Stimulated activated CD8-positive, alpha-beta memory T cell treated with anti-CD3 and anti-CD28 coated beads, Interleukin-4, amount 100 ng/mL, for 24 hours (primary cell): ENCODE results near the gene TBL1XR1.

Experiments used
- DNase-seq: peaks from one replicate; pipeline ENCODE4 v3.0.0-alpha.2; 2020; ENCODE audit warnings: low read depth

The TBL1XR1 gene

GRCh38 chr3:177107461-177108239, 89.6 kb downstream of the TBL1XR1 start:
- no peak for DNase-seq

- DNase-seq = no peak
Observed at GRCh38 chr3:177106594-177106993, 90.7 kb downstream of the TBL1XR1 start.

GRCh38 chr3:177106184-177106583, 91.1 kb downstream of the TBL1XR1 start:
- DNase-seq = no peak

GRCh38 chr3:177105623-177106022, 91.7 kb downstream of the TBL1XR1 start:
- no peak for DNase-seq

GRCh38 chr3:177104299-177104992, 92.8 kb downstream of the TBL1XR1 start:
- no peak for DNase-seq

GRCh38 chr3:177102553-177102952, 94.7 kb downstream of the TBL1XR1 start:
- DNase-seq = no peak

GRCh38 chr3:177098551-177098950, 98.7 kb downstream of the TBL1XR1 start:
- no peak for DNase-seq

- no peak for DNase-seq
Observed at GRCh38 chr3:177096615-177097014, 100.7 kb downstream of the TBL1XR1 start.

- no peak for DNase-seq
Observed at GRCh38 chr3:177093966-177094365, 103.3 kb downstream of the TBL1XR1 start.

- no peak for DNase-seq
Observed at GRCh38 chr3:177089901-177090300, 107.4 kb downstream of the TBL1XR1 start.

- no peak for DNase-seq
Observed at GRCh38 chr3:177089110-177089509, 108.2 kb downstream of the TBL1XR1 start.

GRCh38 chr3:177085794-177086193, 111.5 kb downstream of the TBL1XR1 start:
- DNase-seq = no peak

GRCh38 chr3:177084616-177085015, 112.7 kb downstream of the TBL1XR1 start:
- no peak for DNase-seq

- no peak for DNase-seq
Observed at GRCh38 chr3:177080122-177080521, 117.2 kb downstream of the TBL1XR1 start.

GRCh38 chr3:177079684-177080083, 117.6 kb downstream of the TBL1XR1 start:
- no peak for DNase-seq

- no peak for DNase-seq
Observed at GRCh38 chr3:177071496-177072156, 125.7 kb downstream of the TBL1XR1 start.

- DNase-seq = no peak
Observed at GRCh38 chr3:177069514-177070329, 127.6 kb downstream of the TBL1XR1 start.

- DNase-seq = no peak
Observed at GRCh38 chr3:177068967-177069366, 128.3 kb downstream of the TBL1XR1 start.

GRCh38 chr3:177066068-177066467, 131.2 kb downstream of the TBL1XR1 start:
- no peak for DNase-seq

GRCh38 chr3:177065285-177066033, 131.8 kb downstream of the TBL1XR1 start:
- DNase-seq = no peak

GRCh38 chr3:177062052-177062732, 135.1 kb downstream of the TBL1XR1 start:
- DNase-seq = no peak
